Measurements from ENCODE around the gene MYL12A.

- no peak for TF ChIP-seq CTCF (conservative IDR thresholded peaks at IDR 0.05)
- TF ChIP-seq ZFX (IDR thresholded peaks at IDR 0.05): no peak
Measured at GRCh38 chr18:3214855-3215637, 32.6 kb upstream of the MYL12A start.
